Middle frontal gyrus (tissue), 1 donor: ENCODE results near the gene MTHFR.
A peak's percentile ranks its signal among the peaks of the same experiment; 100 is the strongest.

Source experiments
- DNase-seq: peaks from one replicate; pipeline ENCODE4 v3.0.0-alpha.2; 2015; ENCODE audit warnings: low spot score; ENCODE audit errors: extremely low spot score

The MTHFR gene

DNA sequence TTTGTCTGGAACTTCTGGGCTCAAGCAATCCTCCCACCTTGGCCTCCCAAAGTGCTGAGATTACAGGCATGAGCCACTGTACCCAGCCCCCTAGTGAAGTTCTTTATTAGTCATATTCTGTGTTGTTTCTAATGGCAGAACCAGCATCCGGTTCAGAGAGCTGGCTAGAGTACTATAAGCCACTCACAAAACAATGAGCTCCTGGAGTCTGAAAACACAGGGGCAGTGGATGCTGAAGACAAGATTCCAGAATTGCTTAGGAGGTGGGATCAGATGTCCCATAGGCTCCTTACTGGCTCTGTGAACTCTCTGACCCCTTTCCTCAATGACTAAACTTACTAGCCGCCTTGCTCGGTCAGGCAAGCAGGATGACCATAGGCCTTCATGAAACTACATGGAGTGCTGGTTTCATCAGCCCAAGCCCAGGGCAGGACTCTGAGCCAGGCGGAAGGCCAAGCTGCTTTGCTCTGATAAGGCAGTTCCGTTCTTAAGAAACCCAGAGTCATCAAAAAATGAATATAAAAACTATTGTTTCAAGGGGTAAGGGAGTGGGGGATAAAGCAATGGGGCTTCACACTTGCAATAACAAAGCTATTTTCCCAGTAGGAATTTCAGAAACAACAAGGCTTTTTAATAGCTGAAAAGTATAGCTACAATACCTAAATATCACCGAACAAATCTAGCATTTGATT lies 8.1 kb downstream of the MTHFR start:
- DNase-seq = no peak

DNA sequence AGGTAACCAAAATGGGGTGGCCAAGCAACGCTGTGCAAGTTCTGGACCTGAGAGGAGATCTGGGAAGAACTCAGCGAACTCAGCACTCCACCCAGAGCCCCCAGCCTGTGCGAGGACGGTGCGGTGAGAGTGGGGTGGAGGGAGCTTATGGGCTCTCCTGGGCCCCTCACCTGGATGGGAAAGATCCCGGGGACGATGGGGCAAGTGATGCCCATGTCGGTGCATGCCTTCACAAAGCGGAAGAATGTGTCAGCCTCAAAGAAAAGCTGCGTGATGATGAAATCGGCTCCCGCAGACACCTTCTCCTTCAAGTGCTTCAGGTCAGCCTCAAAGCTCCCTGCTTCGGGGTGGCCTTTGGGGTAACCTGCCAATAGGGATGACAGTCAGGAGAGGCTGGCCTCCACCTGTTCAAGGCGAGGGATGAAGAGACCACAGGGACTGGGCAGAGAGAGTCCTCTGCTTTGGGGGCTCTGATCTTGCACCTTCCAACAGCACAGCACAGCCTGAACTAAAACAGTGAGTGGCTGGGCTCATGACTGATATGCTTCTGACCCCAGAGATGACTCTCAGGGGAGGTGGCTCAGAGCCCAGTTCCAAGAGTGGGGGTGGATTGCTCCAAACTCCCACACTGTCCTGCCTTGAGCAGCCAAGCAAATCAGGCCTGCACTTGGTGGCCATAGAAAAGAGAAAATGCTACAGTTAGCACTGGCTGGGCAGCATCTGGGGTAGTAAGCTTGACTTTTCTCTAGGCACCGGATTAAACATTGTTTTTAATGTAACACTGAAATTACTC lies 9.5 kb downstream of the MTHFR start:
- DNase-seq = no peak

DNA sequence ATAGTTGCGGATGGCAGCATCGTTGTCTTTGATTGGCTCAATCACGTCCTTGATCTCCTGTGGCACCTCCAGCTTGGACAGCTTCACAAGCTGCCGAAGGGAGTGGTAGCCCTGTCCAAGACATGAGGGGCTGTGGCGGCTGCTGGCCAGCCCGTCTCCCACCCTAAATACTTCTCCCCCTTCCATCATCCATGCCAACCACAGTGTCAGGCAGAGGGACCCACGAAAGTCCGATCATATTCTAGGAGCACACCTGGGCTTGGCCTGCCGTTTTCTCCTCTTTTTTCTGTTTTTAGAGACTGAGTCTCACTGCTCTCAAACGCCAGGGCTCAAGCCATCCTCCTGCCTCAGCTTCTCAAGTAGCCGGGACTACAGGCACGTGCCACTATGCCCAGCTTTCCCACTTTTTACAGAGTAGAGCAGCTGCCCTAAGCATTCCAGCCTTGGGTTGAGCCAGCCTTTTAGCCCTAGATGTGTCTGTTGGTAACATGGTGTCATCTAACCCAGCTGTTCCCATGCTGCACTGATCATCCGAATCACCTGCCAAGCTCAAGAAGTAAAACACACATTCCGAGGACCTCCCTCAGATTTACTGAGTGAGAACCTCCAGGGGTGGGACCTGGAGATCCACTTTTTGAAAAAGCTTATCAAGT lies 10.4 kb downstream of the MTHFR start:
- no peak for DNase-seq

DNA sequence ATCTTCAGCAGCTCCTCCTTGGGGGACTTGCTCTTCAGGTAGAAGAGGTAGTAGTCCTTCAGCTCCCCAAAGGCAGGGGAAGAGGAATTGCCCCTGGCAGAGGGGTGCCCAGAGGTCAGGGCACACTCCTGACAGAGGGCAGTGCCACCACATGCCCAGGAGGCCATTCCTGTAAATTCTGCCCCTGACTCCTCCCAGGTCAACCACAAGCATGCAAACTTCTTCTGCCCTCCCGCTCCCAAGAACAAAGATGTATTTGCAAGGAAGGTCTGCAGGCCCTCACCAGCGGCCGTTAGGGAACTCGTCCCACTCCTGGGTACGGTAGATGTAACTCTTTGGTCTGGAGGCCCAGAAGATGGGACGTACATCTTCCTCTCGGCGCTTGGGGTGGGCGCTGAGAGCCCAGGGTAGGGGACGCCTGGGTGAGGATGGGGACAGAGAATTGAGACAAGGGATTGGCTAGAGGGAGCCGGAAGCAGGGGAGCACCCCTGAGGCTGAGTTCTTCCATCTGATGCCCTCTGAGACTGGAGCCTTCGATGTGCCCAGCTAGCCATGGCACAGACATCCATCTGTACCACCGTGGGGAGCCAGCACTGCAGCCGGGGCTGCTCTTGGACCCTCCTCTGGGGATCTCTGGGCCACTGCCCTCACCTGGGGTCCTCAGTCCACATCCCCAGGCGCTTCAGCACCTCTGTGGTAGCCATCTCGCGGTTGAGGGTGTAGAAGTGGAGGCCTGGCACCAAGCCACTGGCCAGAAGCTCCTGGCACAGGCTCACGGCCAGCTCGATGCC lies 11.1 kb downstream of the MTHFR start:
- no peak for DNase-seq

DNA sequence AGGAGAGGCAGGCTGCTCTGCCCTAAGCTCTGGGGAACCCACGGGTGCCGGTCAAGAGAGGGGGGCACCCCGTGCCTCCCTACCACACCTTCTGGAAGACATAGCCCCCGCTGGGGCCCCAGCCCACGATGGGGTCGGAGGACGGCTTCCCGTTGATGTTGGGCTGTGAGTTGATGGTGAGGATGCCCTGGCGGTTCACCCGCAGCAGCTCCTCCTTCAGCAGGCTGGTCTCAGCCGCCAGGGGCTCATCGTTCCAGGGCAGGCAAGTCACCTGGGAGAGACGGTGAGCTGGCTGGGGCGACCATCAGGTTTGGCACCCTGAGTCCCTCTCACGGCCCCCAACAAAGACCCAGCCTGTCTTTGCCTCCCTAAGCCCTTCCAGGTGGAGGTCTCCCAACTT lies 11.9 kb downstream of the MTHFR start:
- DNase-seq = no peak

DNA sequence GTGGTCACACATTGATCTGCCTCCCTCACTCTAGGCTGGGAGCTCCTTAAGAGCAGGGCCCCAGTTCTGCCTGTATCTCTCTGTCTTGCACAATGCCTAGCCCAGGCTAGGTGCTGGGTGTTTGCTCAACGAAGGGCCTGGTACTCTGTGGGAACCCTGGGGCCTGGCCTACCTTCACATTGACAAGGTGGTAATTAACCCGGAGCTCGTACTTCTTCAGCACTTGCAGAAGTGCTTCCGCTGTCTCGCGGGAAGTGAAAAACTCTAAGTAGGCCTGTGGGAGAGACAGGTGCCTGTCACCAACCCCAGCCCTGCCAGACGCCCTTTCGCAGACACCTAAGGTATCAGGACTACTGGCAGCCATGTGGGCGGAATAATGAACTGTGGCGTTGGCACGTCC lies 13.7 kb downstream of the MTHFR start:
- DNase-seq = no peak

- DNase-seq = peak; percentile 51
Measured at GRCh38 chr1:11790880-11791715, 14.7 kb downstream of the MTHFR start.

DNA sequence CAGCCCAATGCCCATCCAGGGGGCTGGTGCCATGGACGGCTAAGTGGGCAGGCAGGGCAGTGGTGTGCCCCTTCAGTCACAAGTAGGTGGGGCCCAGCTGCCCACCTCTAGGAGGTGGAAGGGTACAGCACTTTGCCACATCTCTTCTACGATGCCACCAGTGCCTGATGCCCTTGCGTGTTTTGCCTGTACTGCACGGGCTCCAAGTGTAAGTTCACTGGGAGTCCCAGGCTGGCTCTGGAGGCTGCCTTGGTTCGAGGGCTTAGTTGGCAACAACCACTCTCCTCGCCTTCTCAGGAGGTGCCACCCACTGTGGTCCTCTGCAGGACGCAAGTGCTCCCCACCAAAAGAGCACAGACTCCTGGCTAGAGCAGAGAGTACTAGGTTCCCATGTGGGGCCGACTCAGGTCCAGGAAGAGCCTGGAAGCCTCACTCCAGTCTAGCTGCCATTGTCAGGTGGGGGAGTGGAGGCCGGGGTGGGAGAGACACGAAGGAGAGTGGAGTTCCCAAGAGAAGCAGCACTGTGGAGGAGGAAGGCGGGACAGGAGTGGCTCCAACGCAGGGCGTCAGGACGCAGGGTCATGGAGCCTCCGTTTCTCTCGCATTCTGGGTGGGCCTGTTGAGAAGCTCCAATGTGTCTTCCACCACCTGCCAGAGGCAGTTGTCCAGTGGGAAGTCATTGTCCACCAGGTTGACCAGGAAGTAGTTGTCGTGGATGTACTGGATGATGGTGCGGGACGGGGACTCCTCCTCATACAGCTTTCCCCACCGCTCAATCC lies 15.5 kb downstream of the MTHFR start:
- no peak for DNase-seq

- no peak for DNase-seq
Measured at GRCh38 chr1:11789126-11790067, 16.4 kb downstream of the MTHFR start.

- DNase-seq = no peak
Measured at GRCh38 chr1:11788549-11789053, 17.2 kb downstream of the MTHFR start.

- DNase-seq = no peak
Measured at GRCh38 chr1:11787804-11788436, 17.8 kb downstream of the MTHFR start.

- DNase-seq = no peak
Measured at GRCh38 chr1:11787251-11787803, 18.4 kb downstream of the MTHFR start.

- no peak for DNase-seq
Measured at GRCh38 chr1:11786168-11786567, 19.6 kb downstream of the MTHFR start.

DNA sequence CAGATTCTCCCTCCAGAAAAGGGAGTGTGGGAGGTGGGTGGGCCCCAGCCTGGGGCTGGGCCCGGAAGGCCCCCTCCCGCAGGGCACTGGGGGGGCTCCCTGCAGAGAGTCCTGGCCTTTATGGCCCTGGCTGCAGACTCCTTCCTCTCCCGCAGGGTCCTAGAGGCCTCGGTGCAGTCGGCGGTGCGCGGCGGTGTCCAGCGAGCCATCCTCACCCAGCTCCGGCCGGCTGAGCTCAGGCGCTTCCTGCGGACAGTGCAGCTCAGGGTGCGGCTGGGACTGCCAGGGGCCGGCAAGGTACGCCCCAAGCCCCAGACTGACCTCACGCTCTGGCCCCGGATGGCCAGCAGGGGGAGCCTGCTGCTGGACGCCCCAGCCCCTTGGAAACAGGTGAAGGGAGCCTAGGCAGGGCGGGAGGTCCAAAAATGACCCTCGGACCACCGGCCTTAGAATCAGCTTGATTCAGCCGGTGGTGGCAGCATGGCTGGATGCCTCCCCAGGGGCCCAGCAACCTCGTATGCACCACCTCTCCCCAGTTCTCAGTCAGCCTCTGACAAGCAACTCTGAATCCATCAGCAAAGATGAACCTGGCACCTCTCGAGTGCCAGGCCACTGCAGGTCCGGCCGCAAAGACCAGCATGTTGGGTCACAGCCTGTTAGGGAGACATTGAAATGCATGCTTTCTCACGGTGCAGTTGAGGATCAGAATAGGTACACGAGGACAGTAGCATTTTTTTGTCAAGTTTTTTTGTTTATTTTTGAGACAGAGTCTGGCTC lies 20.6 kb downstream of the MTHFR start:
- no peak for DNase-seq

DNA sequence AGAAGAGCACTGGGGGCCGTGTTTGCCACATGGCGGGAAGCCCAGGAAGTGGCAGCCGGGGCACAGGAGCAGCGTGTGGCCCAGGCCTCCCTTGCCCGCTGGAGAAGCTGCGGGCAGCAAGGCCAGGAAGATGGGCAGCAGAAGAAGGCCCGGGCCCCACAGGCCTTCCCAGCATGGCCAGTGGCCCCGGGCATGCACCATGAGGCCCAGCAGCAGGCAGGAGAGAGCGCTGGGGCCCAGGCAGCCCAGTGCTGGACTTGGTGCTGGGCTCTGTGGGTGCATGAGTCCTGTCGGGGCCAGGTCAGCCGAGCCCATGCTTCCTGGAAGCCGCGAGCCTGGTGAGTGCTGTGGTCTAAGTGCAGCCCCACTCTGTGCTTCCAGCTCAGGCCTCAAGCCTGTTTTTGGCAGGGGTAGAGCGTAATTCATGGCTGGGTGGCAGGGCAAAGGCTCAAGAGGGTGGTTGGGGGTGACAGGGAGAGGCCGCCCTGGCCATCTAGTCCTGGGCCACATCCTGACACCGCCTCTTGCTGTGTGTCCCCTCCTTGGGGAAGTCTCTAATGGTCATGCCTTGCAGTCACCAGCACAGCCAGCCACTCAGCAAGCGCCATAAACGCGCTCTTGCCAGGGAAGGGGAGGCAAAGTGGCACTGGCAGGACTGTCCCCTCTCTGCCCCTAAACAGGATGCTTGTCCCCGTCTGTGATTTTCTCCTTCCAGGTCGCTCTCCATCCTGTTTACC lies 21.3 kb downstream of the MTHFR start:
- DNase-seq = no peak

- no peak for DNase-seq
Measured at GRCh38 chr1:11783556-11783955, 22.2 kb downstream of the MTHFR start.
